Ramos (cell line): ENCODE data around the gene EML2.
"Not testable (repeated sequence)": the region's sequence is repeated elsewhere in the genome, so short reads cannot be mapped to it uniquely, and the experiment has no call there.

Experiments used
- in situ Hi-C: fragments of 300-500 bp; cut with MboI; formaldehyde crosslinking; loops from one replicate; pipeline ENCODE4 v1.14.3; 2022; ENCODE audit warnings: low sequenced_read_pairs; ENCODE audit not compliant: unreplicated experiment

The EML2 gene

DNA sequence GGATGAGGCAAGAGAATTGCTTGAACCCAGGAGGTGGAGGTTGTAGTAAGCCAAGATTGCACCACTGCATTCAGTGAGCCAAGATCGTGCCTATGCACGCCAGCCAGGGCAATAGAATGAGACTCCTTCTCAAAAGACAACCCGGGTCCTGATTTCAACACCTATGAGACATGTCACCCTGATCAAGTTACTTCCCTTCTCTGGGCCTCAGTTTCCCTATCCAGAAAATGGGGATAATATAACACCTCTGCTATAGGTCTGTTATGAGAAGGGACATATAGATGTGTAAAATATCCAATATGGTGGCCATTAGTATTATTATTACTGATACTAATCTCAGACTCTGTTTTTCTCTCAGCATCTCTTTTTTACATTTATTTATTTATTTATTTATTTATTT is 15.9 kb upstream of the EML2 start:
- in situ Hi-C loops: no loop called here

DNA sequence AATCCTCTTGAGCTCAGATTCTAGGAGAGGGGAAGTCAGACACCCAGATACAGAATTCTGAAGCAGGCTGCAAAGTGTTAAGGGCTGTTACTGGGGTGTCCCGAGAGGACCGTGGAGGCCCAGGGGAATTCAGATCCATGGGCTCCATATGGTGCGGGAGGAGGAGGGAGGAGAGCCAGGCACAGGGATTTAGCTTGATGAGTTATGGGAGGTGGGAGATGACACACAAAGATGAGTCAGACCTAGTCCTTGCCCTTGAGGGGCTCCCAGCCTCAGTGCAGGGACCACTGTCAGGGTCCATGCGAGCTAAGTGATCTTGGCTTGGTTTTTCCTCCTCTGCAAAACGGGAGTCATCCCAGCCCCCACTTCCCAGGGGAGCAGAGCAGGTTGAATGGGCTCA is 14.4 kb upstream of the EML2 start:
- in situ Hi-C loops: no loop called here

DNA sequence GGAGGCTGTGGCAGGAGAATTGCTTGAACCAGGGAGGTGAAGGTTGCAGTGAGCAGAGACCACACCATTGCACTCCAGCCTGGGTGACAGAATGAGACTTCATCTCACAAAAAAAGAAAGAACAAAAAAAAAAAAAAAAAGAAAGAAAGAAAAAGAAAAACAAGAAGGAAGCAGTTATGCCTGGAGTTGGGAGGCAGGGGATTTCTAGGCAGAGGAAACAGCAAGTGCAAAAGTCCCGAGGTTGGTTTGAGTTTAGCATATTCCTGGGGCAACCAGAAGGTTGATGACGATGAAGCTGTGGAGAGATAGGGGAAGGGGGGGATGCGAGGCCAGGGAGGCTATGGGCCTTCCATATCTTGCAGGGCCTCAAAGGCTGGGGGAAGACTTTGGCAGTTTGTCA is 11.5 kb upstream of the EML2 start:
- in situ Hi-C loops: no loop called here

DNA sequence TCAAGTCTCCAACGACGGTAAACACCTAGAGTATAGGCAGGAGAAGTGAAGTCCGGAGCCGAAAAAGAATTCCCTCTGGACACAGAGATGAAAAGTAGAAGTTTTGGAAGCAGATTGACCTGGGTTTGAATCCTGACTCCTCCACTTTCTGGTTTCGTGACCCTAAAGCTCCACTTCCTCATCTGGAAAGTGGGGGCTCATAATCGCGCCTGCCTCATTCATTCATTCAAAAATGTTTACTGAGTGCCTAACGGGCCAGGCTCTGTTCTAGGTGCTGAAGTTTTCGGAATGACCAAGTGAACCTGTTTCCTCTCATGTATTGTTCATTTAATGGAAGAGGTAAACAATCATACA is 7.1 kb upstream of the EML2 start:
- in situ Hi-C loops: no loop called here

GRCh38 chr19:45645631-45646344 is 6.6 kb upstream of the EML2 start:
- in situ Hi-C loops: no loop called here

GRCh38 chr19:45645068-45645630 is 6.0 kb upstream of the EML2 start:
- in situ Hi-C loops: no loop called here

GRCh38 chr19:45643927-45644771 is 5.0 kb upstream of the EML2 start:
- in situ Hi-C loops: no loop called here

- in situ Hi-C loops: no loop called here
Observed at GRCh38 chr19:45643024-45643926, 4.1 kb upstream of the EML2 start.

- in situ Hi-C loops: no loop called here
Observed at GRCh38 chr19:45641274-45642105, 2.3 kb upstream of the EML2 start.

GRCh38 chr19:45640849-45641273 is 1.7 kb upstream of the EML2 start:
- in situ Hi-C loops: no loop called here

DNA sequence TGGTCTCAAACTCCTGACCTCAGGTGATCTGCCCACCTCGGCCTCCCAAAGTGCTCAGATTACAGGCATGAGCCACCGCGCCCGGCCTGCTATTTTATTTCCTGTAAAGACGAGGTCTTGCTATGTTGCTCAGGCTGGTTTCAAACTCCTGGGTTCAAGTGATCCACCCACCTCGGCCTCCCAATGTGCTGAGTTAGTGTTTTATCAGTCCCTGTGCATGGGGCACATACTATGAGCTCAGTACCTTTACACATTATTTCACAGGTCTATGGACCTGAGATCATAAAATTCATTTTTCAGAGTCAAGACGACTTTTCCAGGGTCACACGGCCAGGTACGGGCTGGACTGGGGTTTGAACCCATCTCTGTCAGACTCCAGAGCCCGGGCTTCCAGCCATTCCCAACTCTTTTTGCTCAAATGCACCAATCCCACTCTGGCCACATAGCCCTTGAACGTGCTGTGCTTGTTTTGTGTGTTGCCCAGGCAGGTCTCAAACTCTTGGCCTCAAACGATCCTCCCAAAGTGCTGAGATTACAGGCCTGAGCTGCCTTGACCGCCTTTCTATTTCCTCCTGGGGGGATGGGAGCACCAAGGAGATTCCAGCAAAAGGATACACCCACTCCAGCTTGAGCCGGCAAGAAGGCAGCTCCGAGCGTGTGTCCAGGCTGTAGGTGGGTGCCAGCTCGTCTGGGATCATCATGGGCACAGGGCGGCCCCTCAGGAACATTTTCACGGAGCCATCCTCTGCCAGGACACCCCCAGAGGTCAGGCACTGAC is 1.1 kb downstream of the EML2 start:
- in situ Hi-C loops: no loop called here

- in situ Hi-C loops: no loop called here
Observed at GRCh38 chr19:45636902-45637301, 2.3 kb downstream of the EML2 start.

DNA sequence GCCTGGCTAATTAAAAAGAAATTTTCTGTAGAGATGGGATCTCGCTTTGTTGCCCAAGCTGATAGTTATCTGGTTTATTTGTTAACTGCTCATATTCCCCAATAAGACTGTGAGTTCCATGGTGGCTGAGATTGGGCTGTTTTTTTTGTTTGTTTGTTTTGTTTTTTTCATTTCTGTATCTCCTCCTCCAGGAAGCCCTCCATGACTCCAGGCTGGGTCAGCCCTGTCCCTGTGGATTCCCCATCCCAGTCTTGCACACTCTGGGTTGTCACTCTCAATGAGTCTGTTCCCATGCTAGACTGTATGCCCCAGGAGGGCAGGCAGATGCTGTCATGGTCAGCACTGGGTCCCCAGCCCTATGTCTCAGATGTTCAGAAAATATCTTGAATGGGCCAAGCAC is 2.9 kb downstream of the EML2 start:
- in situ Hi-C loops: no loop called here

DNA sequence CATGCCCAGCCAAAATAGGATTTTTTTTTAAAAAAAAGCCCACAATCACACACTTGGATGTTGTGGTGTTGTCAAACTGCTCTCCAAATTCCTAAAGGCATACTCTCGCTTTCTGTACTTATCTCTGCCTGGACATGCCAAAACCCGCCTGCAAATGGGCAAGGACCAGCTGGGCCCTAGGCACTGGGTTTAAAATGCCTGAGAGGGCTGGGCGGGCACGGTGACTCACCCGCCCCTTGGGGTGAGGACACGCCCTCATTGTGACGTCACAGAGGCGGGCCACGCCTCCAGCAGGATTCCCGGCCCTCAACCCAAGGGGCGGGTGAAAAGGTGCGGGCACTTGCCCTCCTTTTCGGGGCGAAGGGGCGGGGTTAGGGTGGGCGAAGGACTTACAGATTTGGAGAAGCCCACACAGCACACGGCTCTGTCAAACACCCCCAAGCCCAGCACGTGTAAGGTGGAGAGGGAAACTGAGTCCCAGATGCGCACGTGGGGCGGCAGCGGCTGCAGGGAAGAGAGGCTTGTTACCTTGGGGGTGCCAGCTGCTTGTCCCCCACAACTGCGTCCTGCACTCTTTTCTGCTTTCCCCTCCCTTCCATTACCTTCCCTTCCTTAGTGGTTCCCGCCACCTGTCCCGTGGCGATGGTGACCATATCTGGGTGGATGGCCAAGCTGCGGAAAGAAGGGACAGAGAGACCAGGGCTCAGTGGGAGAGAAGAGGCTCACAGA is 6.6 kb downstream of the EML2 start:
- in situ Hi-C loops: no loop called here

GRCh38 chr19:45630463-45630862 is 8.7 kb downstream of the EML2 start:
- in situ Hi-C loops: no loop called here

DNA sequence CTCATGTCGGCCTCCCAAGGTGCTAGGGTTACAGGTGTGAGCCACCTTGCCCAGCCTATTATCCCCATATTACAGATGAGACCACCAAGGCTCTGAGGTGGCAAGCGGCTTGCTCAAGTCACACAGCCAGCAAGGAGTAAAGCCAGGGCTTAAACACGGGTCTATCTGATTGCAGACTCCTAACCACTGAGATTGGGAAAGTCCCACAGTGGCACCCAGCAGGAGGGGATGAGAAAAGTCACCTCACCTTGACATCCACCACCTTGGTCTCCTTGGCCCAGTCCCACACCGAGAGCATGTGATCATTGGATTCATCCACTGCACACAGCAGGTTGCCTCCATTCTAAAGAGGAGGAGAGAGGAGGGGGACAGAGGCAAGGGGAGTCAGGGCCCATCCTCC is 9.5 kb downstream of the EML2 start:
- in situ Hi-C loops: no loop called here

GRCh38 chr19:45628219-45628618 is 11.0 kb downstream of the EML2 start:
- in situ Hi-C loops: not testable (repeated sequence)

- in situ Hi-C loops: no loop called here
Observed at GRCh38 chr19:45623984-45624383, 15.2 kb downstream of the EML2 start.
